GM12873 (cell line): ENCODE data around the gene MTMR12.

Experiments
- TF ChIP-seq, protein P1 (sequence below): IDR thresholded peaks from 2 replicates; pipeline ENCODE4 v1.5.1; 2012; ENCODE audit warnings: low read depth, mild to moderate bottlenecking, moderate library complexity, low read length, control low read depth; ENCODE audit not compliant: insufficient read depth; ENCODE audit errors: missing control alignments

Gene MTMR12

DNA sequence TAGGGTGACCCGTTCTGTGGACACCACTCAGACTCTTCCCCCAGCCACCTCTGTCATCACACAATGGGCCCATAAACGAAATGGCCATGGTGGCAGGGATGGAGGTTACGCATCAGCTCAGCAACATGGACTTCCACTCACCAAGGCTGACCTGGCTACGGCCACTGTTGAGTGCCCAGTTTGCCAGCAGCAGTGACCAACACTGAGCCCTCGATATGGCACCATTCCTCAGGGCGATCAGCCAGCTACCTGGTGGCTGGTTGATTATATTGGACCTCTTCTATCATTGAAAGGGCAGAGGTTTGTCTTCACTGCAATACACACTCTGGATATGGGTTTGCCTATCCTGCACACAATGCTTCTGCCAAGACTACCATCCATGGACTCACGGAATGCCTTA lies 21.1 kb downstream of the MTMR12 start:
- TF ChIP-seq, protein P1, sequence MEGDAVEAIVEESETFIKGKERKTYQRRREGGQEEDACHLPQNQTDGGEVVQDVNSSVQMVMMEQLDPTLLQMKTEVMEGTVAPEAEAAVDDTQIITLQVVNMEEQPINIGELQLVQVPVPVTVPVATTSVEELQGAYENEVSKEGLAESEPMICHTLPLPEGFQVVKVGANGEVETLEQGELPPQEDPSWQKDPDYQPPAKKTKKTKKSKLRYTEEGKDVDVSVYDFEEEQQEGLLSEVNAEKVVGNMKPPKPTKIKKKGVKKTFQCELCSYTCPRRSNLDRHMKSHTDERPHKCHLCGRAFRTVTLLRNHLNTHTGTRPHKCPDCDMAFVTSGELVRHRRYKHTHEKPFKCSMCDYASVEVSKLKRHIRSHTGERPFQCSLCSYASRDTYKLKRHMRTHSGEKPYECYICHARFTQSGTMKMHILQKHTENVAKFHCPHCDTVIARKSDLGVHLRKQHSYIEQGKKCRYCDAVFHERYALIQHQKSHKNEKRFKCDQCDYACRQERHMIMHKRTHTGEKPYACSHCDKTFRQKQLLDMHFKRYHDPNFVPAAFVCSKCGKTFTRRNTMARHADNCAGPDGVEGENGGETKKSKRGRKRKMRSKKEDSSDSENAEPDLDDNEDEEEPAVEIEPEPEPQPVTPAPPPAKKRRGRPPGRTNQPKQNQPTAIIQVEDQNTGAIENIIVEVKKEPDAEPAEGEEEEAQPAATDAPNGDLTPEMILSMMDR, result no peak

DNA sequence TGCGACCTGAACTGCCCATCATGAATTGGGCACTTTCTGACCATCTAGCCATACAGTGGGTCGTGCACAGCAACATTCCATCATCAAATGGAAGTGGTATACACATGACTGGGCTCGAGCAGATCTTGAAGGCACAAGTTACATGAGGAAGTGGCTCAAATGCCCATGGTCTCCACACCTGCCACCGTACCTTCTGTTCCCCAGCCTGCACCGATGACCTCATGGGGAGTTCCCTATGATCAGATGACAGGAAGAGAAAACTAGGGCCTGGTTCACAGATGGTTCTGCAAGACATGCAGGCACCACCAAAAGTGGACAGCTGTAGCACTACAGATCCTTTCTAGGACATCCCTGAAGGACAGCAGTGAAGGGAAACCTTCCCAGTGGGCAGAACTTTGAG lies 21.8 kb downstream of the MTMR12 start:
- TF ChIP-seq, protein P1, result no peak

DNA sequence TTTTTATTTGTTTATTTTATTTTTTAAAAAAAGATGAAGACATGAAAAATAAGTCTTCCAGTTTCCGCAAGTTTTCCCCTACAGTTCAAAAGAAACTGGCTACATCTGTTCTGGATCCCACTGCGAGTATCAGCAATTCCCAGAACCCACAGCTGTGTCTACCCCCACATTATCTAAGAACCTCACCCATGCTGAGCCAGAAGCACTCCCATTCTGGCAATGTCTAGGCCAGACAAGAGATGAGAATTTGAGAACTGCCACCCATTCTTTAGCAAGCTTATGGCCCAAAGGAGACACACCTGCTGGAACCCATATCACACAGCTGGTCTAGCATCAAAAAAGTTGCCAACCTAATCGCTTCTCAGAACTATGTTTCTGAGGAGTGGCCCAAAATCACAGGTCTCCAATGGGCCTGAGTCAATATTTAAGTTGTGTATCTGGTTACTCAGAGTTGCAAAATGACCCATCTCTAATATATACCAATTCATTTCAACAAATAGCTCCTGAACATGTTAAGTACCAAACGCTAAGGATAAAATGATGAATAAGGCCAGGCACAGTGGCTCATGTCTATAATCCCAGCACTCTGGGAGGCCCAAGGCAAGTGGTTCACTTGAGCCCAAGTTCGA lies 27.1 kb downstream of the MTMR12 start:
- TF ChIP-seq, protein P1, result no peak

DNA sequence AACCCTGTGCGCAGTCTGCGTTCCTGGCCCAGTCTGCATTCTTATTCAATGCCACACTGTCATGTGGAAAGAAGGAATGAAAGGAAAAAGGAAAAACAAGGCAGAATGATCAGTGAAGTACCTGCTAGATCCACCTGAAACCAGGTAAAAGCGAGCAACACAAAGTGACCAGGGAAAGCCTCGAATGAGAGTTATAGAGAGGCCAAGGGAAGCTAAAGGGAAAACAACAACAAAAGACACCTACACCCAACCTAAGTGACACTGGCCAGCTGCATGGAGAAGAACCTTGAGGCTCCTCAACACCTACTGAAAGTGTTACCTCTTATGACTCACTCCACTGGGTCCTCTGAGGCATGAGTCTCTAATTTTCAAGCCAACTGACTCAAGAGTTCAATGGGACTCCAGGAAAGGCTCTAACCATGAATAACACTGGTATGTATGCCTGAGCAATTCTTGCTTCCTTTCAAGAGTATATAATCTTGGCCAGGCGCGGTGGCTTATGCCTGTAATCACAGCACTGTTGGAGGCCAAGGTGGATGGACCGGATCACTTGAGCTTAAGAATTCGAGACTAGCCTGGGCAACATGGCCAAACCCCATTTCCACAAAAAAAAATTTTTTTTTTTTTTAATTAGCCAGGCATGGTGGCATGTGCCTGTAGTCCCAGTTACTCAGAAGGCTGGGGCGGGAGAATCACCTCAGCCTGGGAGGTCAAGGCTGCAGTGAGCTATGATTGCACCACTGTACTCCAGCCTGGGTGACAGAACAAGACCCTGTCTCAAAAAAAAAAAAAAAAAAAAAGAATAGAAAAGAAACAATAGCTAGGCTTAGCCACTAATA lies 29.0 kb downstream of the MTMR12 start:
- TF ChIP-seq, protein P1, result no peak

DNA sequence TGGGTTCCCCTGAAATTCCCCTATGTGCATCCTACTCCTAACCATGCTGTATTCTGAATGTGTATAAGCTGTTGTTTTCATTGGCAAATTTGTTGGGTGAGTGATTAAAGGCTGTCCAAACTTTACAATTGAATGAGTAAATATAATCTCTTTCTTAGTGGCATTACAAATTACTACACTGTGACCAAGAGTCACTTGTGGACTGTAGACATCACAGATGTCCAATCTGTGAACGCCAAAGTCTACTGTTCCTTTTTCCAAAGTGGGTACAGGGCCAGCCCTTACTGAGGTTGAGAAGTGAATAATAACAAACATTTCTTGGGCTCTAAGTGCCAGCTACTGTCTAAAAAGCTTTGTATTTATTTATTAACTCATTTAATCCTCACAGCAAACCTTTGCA lies 29.7 kb downstream of the MTMR12 start:
- TF ChIP-seq, protein P1, result no peak

DNA sequence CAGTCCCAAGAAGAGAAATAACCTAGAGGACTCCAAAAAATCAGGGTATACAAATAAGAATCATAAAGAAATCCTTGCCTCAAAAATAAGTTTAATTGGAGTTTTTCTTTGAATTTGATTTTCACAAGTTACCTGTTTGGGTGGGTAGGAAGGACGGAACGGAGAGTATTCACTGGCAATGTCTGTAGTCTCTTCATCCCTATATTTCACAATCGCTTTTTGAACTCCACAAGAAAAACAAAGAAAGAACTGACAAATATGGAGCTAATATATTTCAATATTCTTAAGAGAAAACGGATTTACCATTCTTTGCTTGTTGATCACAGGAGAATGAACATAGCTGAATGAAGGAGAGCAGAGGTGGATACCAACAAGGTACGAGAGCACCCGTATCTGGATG lies 30.1 kb downstream of the MTMR12 start:
- TF ChIP-seq, protein P1, result no peak

DNA sequence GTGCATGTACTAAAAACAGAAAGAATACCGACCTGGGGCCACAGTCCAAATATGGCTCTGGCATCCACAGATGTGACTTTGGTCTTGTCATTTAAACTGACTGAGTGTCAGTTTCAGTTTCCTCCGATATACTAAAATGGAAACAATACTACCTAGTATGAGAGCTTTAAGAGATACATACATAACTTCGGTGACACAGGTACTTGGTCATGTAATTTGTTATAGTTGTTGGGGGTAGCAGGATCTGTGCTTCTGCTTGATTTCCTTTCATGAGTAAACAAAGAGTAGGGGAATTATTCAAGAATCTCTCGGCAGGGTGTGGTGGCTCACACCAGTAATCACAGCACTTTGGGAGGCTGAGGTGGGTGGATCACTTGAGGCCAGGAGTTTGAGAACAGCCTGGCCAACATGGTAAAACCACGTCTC lies 32.1 kb downstream of the MTMR12 start:
- TF ChIP-seq, protein P1, result no peak
